Panc1 (cell line): Measurements from ENCODE around the gene LRFN2.

Experiments
- CTCF ChIP-seq: fragments of 450-650 bp; IDR thresholded peaks from 2 replicates; pipeline ENCODE4 v1.5.1; 2017; ENCODE audit warnings: mild to moderate bottlenecking
- POLR2AphosphoS5 ChIP-seq: IDR thresholded peaks from 2 replicates; pipeline ENCODE4 v1.6.1; 2012; ENCODE audit warnings: mild to moderate bottlenecking, low read depth, low read length, moderate library complexity
- REST ChIP-seq, 2 experiments: IDR thresholded peaks; 2 replicates each; pipeline ENCODE4 v1.6.1; 2011 to 2012; ENCODE audit warnings: low read depth in 2 of 2, control low read depth in 1 of 2, low read length in 1 of 2, mild to moderate bottlenecking in 1 of 2, moderate library complexity in 1 of 2; ENCODE audit not compliant: insufficient read depth in 1 of 2
- SIN3A ChIP-seq: IDR thresholded peaks from 2 replicates; pipeline ENCODE4 v1.6.1; 2012; ENCODE audit warnings: low read depth, mild to moderate bottlenecking, low read length, moderate library complexity, borderline replicate concordance; ENCODE audit not compliant: insufficient read depth
- TCF7L2 ChIP-seq: IDR thresholded peaks from 2 replicates; pipeline ENCODE4 v1.6.1; 2011; ENCODE audit warnings: mild to moderate bottlenecking, low read depth, low read length, inconsistent platforms

- TF ChIP-seq CTCF (no peak), POLR2AphosphoS5 (no peak), SIN3A (no peak), REST (IDR thresholded peaks at IDR 0.05; ENCODE audit: insufficient read depth in 1 of 2, low read depth in 2 of 2, low read length in 1 of 2) (no peak), TCF7L2 (no peak)
These were observed 199.3 kb downstream of the LRFN2 start for GRCh38 chr6:40387871-40388264.
